C4-2B (cell line): ENCODE results near the gene PNPLA7.

ENCODE experiments used
- CTCF ChIP-seq: fragments of 450-650 bp; conservative IDR thresholded peaks from 2 replicates; pipeline ENCODE4 v1.5.1; 2017; ENCODE audit warnings: mild to moderate bottlenecking
- ZFX ChIP-seq: fragments of 450-650 bp; IDR thresholded peaks from 2 replicates; pipeline ENCODE4 v1.6.1; 2017

- no peak for TF ChIP-seq CTCF
- no peak for TF ChIP-seq ZFX
These were observed 96.5 kb downstream of the PNPLA7 start for GRCh38 chr9:137453643-137454081.
